HepG2 (cell line): ENCODE data around the gene MFSD12. TPM values are rescaled to one million over a fixed set of nuclear protein-coding genes. Genes with fewer than 3 reads are reported as not detected.
A peak's percentile ranks its signal among the peaks of the same experiment; 100 is the strongest.

Source experiments
- ATM ChIP-seq: fragments of 450-650 bp; IDR thresholded peaks from 2 replicates; pipeline ENCODE4 v1.7.1; 2017; ENCODE audit warnings: mild to moderate bottlenecking, borderline replicate concordance
- BHLHE40 ChIP-seq: IDR thresholded peaks from 2 replicates; pipeline ENCODE4 v1.6.1; 2011; ENCODE audit warnings: low read length, improper control_type of control experiment
- FOXJ3 ChIP-seq: sonication (generic); formaldehyde crosslinking; IDR thresholded peaks from 2 replicates; pipeline ENCODE4 v1.4.0; 2020; ENCODE audit warnings: missing genetic modification reagents, mild to moderate bottlenecking, borderline replicate concordance
- GFI1 ChIP-seq: sonication (generic); formaldehyde crosslinking; IDR thresholded peaks from 2 replicates; pipeline ENCODE4 v1.5.0; 2020; ENCODE audit warnings: missing genetic modification reagents, mild to moderate bottlenecking, borderline replicate concordance
- HOXD1 ChIP-seq: sonication (generic); formaldehyde crosslinking; IDR thresholded peaks from 2 replicates; pipeline ENCODE4 v1.5.0; 2020; ENCODE audit warnings: missing genetic modification reagents
- MXD4 ChIP-seq: IDR thresholded peaks from 2 replicates; pipeline ENCODE4 v1.6.1; 2016; ENCODE audit warnings: mild to moderate bottlenecking, missing biosample characterization, missing genetic modification reagents
- PTBP1 ChIP-seq: fragments of 200-400 bp; formaldehyde crosslinking; IDR thresholded peaks from 2 replicates; pipeline ENCODE4 v1.6.1; 2018; ENCODE audit warnings: low read length, low read depth; ENCODE audit not compliant: poor library complexity, severe bottlenecking
- TEAD3 ChIP-seq: optimal IDR thresholded peaks from 2 replicates; pipeline ENCODE3; 2016; ENCODE audit warnings: borderline replicate concordance
- ZMAT3 ChIP-seq: sonication (generic); formaldehyde crosslinking; conservative IDR thresholded peaks from 2 replicates; pipeline ENCODE4 v1.7.0; 2021; ENCODE audit warnings: missing genetic modification reagents
- ZMYM4 ChIP-seq: sonication (generic); formaldehyde crosslinking; IDR thresholded peaks from 2 replicates; pipeline ENCODE4 v1.8.1; 2023; ENCODE audit warnings: mild to moderate bottlenecking, missing genetic modification reagents
- ZSCAN21 ChIP-seq: sonication (generic); formaldehyde crosslinking; IDR thresholded peaks from 2 replicates; pipeline ENCODE4 v1.8.0; 2022; ENCODE audit warnings: mild to moderate bottlenecking, missing genetic modification reagents, moderate library complexity, borderline replicate concordance
- polyA plus RNA-seq, 8 experiments: library from polyadenylated mRNA; depleted of rRNA in 3 of 8; stranded (reverse) in 7 of 8; unstranded in 1 of 8; fragments of >200 nt; fragmentation: Illumina TruSeq in 4 of 8; extraction: Trizol in 4 of 8; gene quantifications; 2 replicates each; pipeline versions ENCODE4 v1.2.1 to v1.2.3, GENCODE V29; 2011 to 2016; ENCODE audit warnings: low read depth in 4 of 8, missing spikeins in 1 of 8, mixed read lengths in 1 of 8; ENCODE audit not compliant: insufficient read depth in 1 of 8
- total RNA-seq, 5 experiments: library from RNA; depleted of rRNA; stranded (reverse); fragments of >200 nt; fragmentation: Illumina TruSeq; extraction: Trizol; gene quantifications; 2 replicates each; pipeline ENCODE4 v1.2.3, GENCODE V29; 2016; ENCODE audit warnings: low read depth in 1 of 5
- TF ChIP-seq, protein P1 (sequence below), 2 experiments: sonication (generic) in 1 of 2; formaldehyde crosslinking in 1 of 2; IDR thresholded peaks; 2 replicates each; pipeline versions ENCODE4 v1.4.0 to v1.6.1; 2018 to 2020; ENCODE audit warnings: missing genetic modification reagents in 2 of 2, borderline replicate concordance in 1 of 2, low read depth in 1 of 2, mild to moderate bottlenecking in 1 of 2, missing biosample characterization in 1 of 2
- TF ChIP-seq, protein P2 (sequence below): sonication (generic); formaldehyde crosslinking; conservative IDR thresholded peaks from 2 replicates; pipeline ENCODE4 v1.8.0; 2022; ENCODE audit warnings: mild to moderate bottlenecking, moderate library complexity, missing genetic modification reagents
- TF ChIP-seq, protein P3 (sequence below): IDR thresholded peaks from 2 replicates; pipeline ENCODE4 v1.6.1; 2012; ENCODE audit warnings: low read depth, low read length, improper control_type of control experiment
- TF ChIP-seq, protein P4 (sequence below): sonication (generic); formaldehyde crosslinking; IDR thresholded peaks from 2 replicates; pipeline ENCODE4 v1.4.0; 2020; ENCODE audit warnings: missing genetic modification reagents, borderline replicate concordance
- TF ChIP-seq, protein P5 (sequence below): IDR thresholded peaks from 2 replicates; pipeline ENCODE4 v1.6.1; 2016; ENCODE audit warnings: missing genetic modification reagents, missing compliant biosample characterization
- TF ChIP-seq, protein P6 (sequence below): sonication (generic); formaldehyde crosslinking; IDR thresholded peaks from 2 replicates; pipeline ENCODE4 v1.4.0; 2020; ENCODE audit warnings: missing genetic modification reagents, borderline replicate concordance

MFSD12 gene
- total and polyA plus RNA-seq, 2 of the 13 experiments (the other 11 are each of a cell fraction or from before 2014, with no cell fraction given) = 27.2 to 29.1 TPM

DNA sequence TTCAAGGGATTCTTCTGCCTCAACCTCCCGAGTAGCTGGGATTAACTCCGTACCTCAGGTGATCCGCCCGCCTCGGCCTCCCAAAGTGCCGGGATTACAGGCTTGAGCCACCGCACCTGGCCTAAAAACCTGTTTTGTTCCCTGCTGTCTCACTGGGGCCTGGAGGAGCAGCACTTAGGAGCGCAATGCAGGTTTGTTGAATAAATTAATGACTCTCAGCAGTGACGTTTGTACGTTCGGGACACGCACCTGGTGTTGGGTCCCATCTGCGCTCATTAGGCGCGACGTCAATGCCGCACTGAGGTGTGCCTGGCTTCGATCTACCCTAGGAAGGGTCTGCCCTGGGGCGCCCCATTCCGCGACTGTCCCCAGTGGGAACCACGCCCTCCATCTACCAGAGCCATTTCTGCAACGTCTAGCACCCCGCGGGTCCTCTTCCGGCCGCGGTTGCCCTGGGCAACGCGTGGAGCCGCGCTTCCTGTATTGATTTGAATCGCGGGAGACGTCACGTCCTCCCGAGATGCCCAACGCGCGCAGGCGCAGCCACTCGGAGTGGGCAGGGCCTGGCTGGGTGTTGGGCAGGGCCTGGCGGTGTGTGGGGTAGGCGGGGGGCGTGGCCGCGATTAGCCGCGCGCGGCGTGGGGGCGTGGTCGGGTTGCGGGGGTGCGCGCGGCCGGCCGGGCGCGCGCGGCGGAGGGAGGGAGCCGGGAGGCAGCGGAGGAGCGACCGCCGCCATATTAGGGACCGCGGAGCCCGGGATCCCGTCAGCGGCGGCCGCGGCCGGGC, 51.6 kb downstream of the MFSD12 start, which contains the start of gene FZR1 (continued):
- TF ChIP-seq, protein P1, sequence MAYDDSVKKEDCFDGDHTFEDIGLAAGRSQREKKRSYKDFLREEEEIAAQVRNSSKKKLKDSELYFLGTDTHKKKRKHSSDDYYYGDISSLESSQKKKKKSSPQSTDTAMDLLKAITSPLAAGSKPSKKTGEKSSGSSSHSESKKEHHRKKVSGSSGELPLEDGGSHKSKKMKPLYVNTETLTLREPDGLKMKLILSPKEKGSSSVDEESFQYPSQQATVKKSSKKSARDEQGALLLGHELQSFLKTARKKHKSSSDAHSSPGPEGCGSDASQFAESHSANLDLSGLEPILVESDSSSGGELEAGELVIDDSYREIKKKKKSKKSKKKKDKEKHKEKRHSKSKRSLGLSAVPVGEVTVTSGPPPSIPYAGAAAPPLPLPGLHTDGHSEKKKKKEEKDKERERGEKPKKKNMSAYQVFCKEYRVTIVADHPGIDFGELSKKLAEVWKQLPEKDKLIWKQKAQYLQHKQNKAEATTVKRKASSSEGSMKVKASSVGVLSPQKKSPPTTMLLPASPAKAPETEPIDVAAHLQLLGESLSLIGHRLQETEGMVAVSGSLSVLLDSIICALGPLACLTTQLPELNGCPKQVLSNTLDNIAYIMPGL (CRISPR knock-in tag; IDR thresholded peaks at IDR 0.05; ENCODE audit: borderline replicate concordance in 1 of 2, low read depth in 1 of 2) = peak; percentile 35 to 54; a peak in 1 of 4 replicates
- peak; percentile 64; the same call in 1 of the 2 replicates for TF ChIP-seq ZMYM4 (CRISPR knock-in tag)
- TF ChIP-seq TEAD3 (CRISPR knock-in tag) = peak; percentile 63
- TF ChIP-seq, protein P2, sequence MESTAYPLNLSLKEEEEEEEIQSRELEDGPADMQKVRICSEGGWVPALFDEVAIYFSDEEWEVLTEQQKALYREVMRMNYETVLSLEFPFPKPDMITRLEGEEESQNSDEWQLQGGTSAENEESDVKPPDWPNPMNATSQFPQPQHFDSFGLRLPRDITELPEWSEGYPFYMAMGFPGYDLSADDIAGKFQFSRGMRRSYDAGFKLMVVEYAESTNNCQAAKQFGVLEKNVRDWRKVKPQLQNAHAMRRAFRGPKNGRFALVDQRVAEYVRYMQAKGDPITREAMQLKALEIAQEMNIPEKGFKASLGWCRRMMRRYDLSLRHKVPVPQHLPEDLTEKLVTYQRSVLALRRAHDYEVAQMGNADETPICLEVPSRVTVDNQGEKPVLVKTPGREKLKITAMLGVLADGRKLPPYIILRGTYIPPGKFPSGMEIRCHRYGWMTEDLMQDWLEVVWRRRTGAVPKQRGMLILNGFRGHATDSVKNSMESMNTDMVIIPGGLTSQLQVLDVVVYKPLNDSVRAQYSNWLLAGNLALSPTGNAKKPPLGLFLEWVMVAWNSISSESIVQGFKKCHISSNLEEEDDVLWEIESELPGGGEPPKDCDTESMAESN (CRISPR knock-in tag) = peak; percentile 82
- no peak for TF ChIP-seq ATM
- no peak for TF ChIP-seq HOXD1
- TF ChIP-seq GFI1 (CRISPR knock-in tag) = peak; percentile 14; the same call in 1 of the 2 replicates
- TF ChIP-seq BHLHE40 = no peak
- TF ChIP-seq, protein P3, sequence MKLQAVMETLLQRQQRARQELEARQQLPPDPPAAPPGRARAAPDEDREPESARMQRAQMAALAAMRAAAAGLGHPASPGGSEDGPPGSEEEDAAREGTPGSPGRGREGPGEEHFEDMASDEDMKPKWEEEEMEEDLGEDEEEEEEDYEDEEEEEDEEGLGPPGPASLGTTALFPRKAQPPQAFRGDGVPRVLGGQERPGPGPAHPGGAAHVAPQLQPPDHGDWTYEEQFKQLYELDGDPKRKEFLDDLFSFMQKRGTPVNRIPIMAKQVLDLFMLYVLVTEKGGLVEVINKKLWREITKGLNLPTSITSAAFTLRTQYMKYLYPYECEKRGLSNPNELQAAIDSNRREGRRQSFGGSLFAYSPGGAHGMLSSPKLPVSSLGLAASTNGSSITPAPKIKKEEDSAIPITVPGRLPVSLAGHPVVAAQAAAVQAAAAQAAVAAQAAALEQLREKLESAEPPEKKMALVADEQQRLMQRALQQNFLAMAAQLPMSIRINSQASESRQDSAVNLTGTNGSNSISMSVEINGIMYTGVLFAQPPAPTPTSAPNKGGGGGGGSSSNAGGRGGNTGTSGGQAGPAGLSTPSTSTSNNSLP = peak; percentile 26; the same call in 1 of the 2 replicates
- TF ChIP-seq, protein P4, sequence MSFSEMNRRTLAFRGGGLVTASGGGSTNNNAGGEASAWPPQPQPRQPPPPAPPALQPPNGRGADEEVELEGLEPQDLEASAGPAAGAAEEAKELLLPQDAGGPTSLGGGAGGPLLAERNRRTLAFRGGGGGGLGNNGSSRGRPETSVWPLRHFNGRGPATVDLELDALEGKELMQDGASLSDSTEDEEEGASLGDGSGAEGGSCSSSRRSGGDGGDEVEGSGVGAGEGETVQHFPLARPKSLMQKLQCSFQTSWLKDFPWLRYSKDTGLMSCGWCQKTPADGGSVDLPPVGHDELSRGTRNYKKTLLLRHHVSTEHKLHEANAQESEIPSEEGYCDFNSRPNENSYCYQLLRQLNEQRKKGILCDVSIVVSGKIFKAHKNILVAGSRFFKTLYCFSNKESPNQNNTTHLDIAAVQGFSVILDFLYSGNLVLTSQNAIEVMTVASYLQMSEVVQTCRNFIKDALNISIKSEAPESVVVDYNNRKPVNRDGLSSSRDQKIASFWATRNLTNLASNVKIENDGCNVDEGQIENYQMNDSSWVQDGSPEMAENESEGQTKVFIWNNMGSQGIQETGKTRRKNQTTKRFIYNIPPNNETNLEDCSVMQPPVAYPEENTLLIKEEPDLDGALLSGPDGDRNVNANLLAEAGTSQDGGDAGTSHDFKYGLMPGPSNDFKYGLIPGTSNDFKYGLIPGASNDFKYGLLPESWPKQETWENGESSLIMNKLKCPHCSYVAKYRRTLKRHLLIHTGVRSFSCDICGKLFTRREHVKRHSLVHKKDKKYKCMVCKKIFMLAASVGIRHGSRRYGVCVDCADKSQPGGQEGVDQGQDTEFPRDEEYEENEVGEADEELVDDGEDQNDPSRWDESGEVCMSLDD = peak; percentile 55
- TF ChIP-seq, protein P5, sequence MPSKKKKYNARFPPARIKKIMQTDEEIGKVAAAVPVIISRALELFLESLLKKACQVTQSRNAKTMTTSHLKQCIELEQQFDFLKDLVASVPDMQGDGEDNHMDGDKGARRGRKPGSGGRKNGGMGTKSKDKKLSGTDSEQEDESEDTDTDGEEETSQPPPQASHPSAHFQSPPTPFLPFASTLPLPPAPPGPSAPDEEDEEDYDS = peak; percentile 49; the same call in 1 of the 2 replicates
- peak; percentile 41; the same call in 1 of the 2 replicates for TF ChIP-seq ZMAT3
- TF ChIP-seq, protein P6, sequence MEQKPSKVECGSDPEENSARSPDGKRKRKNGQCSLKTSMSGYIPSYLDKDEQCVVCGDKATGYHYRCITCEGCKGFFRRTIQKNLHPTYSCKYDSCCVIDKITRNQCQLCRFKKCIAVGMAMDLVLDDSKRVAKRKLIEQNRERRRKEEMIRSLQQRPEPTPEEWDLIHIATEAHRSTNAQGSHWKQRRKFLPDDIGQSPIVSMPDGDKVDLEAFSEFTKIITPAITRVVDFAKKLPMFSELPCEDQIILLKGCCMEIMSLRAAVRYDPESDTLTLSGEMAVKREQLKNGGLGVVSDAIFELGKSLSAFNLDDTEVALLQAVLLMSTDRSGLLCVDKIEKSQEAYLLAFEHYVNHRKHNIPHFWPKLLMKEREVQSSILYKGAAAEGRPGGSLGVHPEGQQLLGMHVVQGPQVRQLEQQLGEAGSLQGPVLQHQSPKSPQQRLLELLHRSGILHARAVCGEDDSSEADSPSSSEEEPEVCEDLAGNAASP = peak; percentile 23; the same call in 1 of the 2 replicates
- peak; percentile 80 for TF ChIP-seq ZSCAN21 (CRISPR knock-in tag)
- TF ChIP-seq PTBP1 = no peak
- peak; percentile 85 for TF ChIP-seq MXD4 (CRISPR knock-in tag)
- TF ChIP-seq FOXJ3 (CRISPR knock-in tag) = no peak
